HAP-1 (cell line): ENCODE data around the gene SNN.

Source experiments
- DNase-seq, 2 experiments: peaks; one replicate each; pipeline ENCODE4 v3.0.0-alpha.2; 2016 to 2020; ENCODE audit warnings: low spot score in 2 of 2
- H3K27me3 ChIP-seq: fragments of 250-450 bp; sonication (Bioruptor Pico); 2 replicates; pipeline ENCODE4 v1.5.1; 2020; ENCODE audit warnings: low read depth, mild to moderate bottlenecking, moderate library complexity
- H3K36me3 ChIP-seq: fragments of 250-450 bp; sonication (Bioruptor Pico); replicated peaks from 2 replicates; pipeline ENCODE4 v1.5.1; 2020; ENCODE audit warnings: mild to moderate bottlenecking
- H3K4me1 ChIP-seq: fragments of 250-450 bp; sonication (Bioruptor Pico); 2 replicates; pipeline ENCODE4 v1.5.1; 2020; ENCODE audit warnings: mild to moderate bottlenecking
- H3K4me3 ChIP-seq: fragments of 250-450 bp; sonication (Bioruptor Pico); 2 replicates; pipeline ENCODE4 v1.5.1; 2020; ENCODE audit warnings: mild to moderate bottlenecking, moderate library complexity
- H3K9me3 ChIP-seq: fragments of 250-450 bp; sonication (Bioruptor Pico); 2 replicates; pipeline ENCODE4 v1.5.1; 2020; ENCODE audit warnings: mild to moderate bottlenecking, moderate library complexity
- in situ Hi-C: fragments of 300-500 bp; cut with MboI; formaldehyde crosslinking; loops from 3 replicates; pipeline ENCODE4 v1.14.3; 2020; ENCODE audit warnings: low sequenced_read_pairs, inconsistent platforms, mixed read lengths

The SNN gene

DNA sequence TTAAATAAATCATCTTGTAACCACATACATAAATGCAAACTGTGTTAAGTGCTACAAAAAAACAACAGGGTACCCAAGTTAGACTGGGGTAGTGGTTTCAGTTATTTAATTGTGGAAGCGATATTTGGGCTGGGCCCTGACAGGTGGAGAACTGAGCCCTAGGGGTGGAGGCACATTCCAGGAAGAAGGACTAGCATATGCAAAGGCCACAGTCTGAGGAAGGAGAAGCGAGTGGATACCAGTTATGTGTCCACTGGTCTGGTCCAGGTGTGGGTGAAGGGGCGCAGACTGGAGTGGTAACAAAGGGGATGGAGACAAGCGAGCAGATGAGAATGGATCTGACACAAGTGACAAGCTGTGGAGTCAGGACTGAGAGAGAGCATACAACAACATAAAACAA, 51.5 kb downstream of the SNN start:
- in situ Hi-C loops = no loop called here
- peaks cover 32% of the 10 kb centered on the region for H3K36me3 ChIP-seq

DNA sequence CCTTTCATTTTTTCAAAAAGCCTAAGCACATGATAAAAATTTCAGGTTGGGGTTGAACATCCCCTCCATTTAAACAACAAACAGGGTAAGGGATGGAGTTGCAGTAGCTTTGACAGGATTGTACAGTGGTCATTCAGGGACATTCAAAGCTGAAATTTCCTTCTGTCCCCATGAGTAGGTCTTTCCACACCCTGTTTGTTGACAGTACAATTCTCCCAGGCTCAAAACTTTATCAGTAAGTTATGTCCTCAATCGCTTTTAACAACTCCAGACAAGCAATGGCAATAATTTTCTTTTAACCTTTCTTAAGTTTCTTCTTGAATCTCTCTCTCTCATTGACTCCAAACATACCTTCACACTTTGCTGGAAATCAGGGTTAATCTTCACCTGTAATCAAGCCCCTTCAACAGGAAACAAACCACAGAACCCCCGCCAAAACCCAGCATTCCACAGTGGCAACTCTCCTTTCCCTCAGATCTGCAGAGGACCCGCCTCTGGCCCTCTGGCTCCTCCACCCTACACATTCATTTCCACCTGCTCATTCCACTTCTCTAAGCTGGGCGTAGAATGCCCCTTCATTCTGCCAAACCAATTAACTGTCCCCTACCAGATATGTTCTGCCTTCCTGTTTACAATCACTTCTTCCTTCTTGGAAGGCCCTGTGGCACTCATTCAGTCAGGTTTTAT, 53.7 kb downstream of the SNN start:
- H3K9me3 ChIP-seq = no peaks in the 10 kb centered on the region
- no peak for DNase-seq
- H3K4me3 ChIP-seq = no peak overlapping the region
- in situ Hi-C loops = no loop called here
- H3K4me1 ChIP-seq = peaks cover 11% of the 10 kb centered on the region
- peaks cover 41% of the 10 kb centered on the region for H3K36me3 ChIP-seq
- H3K27me3 ChIP-seq = no peaks in the 10 kb centered on the region

More for the DNA sequence above, 51.5 kb downstream of the SNN start:
- H3K27me3 ChIP-seq = no peaks in the 10 kb centered on the region
- DNase-seq = no peak
- peaks cover 11% of the 10 kb centered on the region for H3K4me1 ChIP-seq
- no peaks in the 10 kb centered on the region for H3K9me3 ChIP-seq
- H3K4me3 ChIP-seq = no peak overlapping the region

DNA sequence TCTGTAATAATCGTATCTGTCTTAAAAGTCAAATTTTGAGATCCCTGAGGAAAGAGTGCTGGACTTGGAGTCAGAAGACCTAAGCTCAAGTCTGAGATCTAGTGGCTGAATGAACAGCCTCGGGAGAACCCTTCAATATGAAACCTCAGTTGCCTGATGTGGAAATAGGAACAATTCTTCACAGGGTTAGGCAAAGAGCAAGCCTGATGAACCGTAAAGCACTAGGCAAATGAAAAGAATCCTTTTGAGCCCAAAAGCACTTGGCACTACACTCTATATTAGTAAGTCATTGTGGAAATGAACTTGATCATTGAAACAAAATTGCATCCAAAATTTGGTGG, 54.2 kb downstream of the SNN start:
- peaks cover 41% of the 10 kb centered on the region for H3K36me3 ChIP-seq
- H3K4me1 ChIP-seq = peaks cover 11% of the 10 kb centered on the region
- H3K27me3 ChIP-seq = no peaks in the 10 kb centered on the region
- H3K9me3 ChIP-seq = no peaks in the 10 kb centered on the region
- in situ Hi-C loops = no loop called here
- no peak for DNase-seq
- H3K4me3 ChIP-seq = no peak overlapping the region

DNA sequence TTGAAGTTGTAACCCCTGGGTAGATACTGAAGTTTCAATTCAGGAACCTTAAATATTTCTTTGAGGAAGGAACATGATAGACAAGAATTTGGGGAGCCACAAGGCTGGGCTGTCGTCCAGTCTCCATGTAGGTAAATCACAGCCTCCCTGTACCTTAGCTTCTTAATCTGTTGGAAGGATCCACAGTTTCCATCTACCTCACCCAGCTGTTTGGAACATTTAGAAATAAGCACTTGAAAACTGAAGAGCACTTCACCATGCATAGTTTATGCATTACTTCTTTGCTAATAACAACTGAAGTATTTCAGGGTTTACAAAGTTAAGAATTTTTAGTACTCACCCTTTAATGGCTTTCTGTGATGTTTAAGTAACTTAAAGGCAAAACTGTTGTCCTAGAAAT, 57.2 kb downstream of the SNN start:
- in situ Hi-C loops = no loop called here
- no peak for DNase-seq
- H3K27me3 ChIP-seq = no peaks in the 10 kb centered on the region
- H3K36me3 ChIP-seq = peaks cover 42% of the 10 kb centered on the region
- H3K4me1 ChIP-seq = no peaks in the 10 kb centered on the region
- H3K9me3 ChIP-seq = no peaks in the 10 kb centered on the region
- H3K4me3 ChIP-seq = no peak overlapping the region

GRCh38 chr16:11726008-11726407, 57.8 kb downstream of the SNN start:
- in situ Hi-C loops = no loop called here
- DNase-seq = no peak

DNA sequence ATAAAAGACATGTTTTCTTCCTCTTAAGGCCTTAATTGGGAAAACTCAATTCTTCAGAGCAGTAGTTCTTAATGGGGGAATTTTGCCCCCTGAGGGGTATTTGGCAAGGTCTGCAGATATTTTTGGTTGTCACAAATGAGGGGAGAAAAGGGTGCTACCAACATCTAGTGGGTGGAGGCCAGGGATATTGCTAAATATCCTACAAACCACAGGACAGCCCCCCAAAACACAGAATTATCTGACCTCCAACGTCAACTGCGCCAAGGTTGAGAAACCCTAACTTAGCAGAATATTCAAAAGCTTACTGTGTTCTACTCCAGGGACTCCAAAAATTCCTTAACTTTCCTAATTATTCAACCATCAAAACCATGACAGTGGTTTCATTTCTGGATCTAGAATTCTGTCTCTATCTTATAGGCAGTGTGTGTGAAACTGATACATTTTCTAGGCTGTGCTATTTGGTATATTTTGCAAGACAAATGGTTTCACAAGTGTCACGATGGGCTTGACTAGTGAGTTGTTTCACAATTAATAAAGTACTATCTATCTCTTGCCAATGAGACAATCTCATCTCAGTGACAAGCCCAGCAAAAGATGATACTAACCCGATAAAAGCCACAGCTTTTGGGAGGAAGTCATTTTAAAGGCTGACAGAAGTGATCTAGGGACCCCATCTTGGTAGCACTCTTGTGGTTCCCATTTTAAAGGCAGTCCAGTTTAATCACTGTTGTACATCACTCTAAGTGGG, 59.7 kb downstream of the SNN start:
- in situ Hi-C loops = no loop called here

More at GRCh38 chr16:11726008-11726407, 57.8 kb downstream of the SNN start:
- no peaks in the 10 kb centered on the region for H3K4me1 ChIP-seq
- H3K27me3 ChIP-seq = no peaks in the 10 kb centered on the region
- no peaks in the 10 kb centered on the region for H3K9me3 ChIP-seq
- peaks cover 37% of the 10 kb centered on the region for H3K36me3 ChIP-seq
- no peak overlapping the region for H3K4me3 ChIP-seq

More for the DNA sequence above, 59.7 kb downstream of the SNN start:
- H3K9me3 ChIP-seq = no peaks in the 10 kb centered on the region
- no peaks in the 10 kb centered on the region for H3K27me3 ChIP-seq
- H3K36me3 ChIP-seq = peaks cover 42% of the 10 kb centered on the region
- no peaks in the 10 kb centered on the region for H3K4me1 ChIP-seq
- no peak overlapping the region for H3K4me3 ChIP-seq
- DNase-seq = no peak
